Measurements from ENCODE around the gene SFMBT1.

GRCh38 chr3:53083521-53083920, 37.6 kb upstream of the SFMBT1 start:
- no peak for TF ChIP-seq TAF1 (IDR thresholded peaks at IDR 0.05; ENCODE audit: control insufficient read depth, extremely low read depth, insufficient read depth, low read length, severe bottlenecking)
- no peak for TF ChIP-seq COPS2 (conservative IDR thresholded peaks at IDR 0.05)
- TF ChIP-seq POLR2A (conservative IDR thresholded peaks at IDR 0.05): no peak
- no peak for TF ChIP-seq LARP7 (IDR thresholded peaks at IDR 0.05)
- no peak for TF ChIP-seq ZNF639 (CRISPR knock-in tag; conservative IDR thresholded peaks at IDR 0.05 in 1 of 2, IDR thresholded peaks at IDR 0.05 in 1 of 2)
- TF ChIP-seq NR2F6 (CRISPR knock-in tag; IDR thresholded peaks at IDR 0.05): no peak
- no peak for TF ChIP-seq USF1 (CRISPR knock-in tag; IDR thresholded peaks at IDR 0.05)
- no peak for TF ChIP-seq GABPA (tag; conservative IDR thresholded peaks at IDR 0.05; ENCODE audit: low read depth)
- no peak for TF ChIP-seq U2AF1 (optimal IDR thresholded peaks at IDR 0.05; ENCODE audit: low read depth, low read length)
- no peak for TF ChIP-seq SP2 (IDR thresholded peaks at IDR 0.05; ENCODE audit: extremely low read depth, low read depth, low read length, poor library complexity, severe bottlenecking)
- TF ChIP-seq PATZ1 (CRISPR knock-in tag; IDR thresholded peaks at IDR 0.05; ENCODE audit: borderline replicate concordance): no peak
- TF ChIP-seq ZNF449 (CRISPR knock-in tag; IDR thresholded peaks at IDR 0.05): no peak

All from K562 (cell line).